ENCODE data around the gene CFB. TPM values are rescaled to one million over a fixed set of nuclear protein-coding genes. Genes with fewer than 3 reads are reported as not detected.
"Not testable (repeated sequence)": the region's sequence is repeated elsewhere in the genome, so short reads cannot be mapped to it uniquely, and the experiment has no call there.

Gene CFB
- total RNA-seq, 6 donors from 2014 or later: 15.0 to 199 (median 58.1) TPM

GRCh38 chr6:31930962-31931361, 14.9 kb upstream of the CFB start:
- Histone ChIP-seq H3K27me3 (no peaks in the 10 kb centered on the region), H3K27ac (peak overlapping the region in 1 of 4 donors; percentile 32), H3K36me3 (no peaks in the 10 kb centered on the region), H3K4me1 (peaks cover 0 to 19% (median 4%) of the 10 kb centered on the region in 4 donors), H3K9me3 (no peaks in the 10 kb centered on the region), H3K4me3 (no peak overlapping the region)
- TF ChIP-seq EP300 (IDR thresholded peaks at IDR 0.05) (no peak), POLR2AphosphoS5 (IDR thresholded peaks at IDR 0.05) (no peak), CTCF (IDR thresholded peaks at IDR 0.05) (no peak), POLR2A (IDR thresholded peaks at IDR 0.05) (no peak)
- WGBS, 2 donors: 96 to 97% methylated on average over 1 of the region's 1 CpG
- DNase-seq: no peak
- ATAC-seq (ENCODE audit: low FRiP score in 2 of 2): no peak

DNA sequence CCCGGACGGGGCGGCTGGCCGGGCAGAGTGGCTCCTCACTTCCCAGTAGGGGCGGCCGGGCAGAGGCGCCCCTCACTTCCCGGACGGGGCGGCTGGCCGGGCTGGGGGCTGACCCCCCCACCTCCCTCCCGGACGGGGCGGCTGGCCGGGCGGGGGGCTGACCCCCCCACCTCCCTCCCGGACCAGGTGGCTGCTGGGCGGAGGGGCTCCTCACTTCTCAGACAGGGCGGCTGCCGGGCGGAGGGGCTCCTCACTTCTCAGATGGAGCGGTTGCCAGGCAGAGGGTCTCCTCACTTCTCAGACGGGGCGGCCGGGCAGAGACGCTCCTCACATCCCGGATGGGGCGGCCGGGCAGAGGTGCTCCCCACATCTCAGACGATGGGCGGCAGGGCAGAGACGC, 13.8 kb upstream of the CFB start:
- H3K36me3 ChIP-seq; H3K27ac ChIP-seq; H3K9me3 ChIP-seq; H3K27me3 ChIP-seq; ATAC-seq (ENCODE audit: low FRiP score in 2 of 2); H3K4me3 ChIP-seq: not testable (repeated sequence)
- WGBS, 2 donors: 82 to 100% methylated on average over 4 to 8 of the region's 32 CpGs
- H3K4me1 ChIP-seq: peaks cover 0 to 19% (median 4%) of the 10 kb centered on the region in 4 donors
- DNase-seq: peak in 1 of 2 donors; percentile 67

DNA sequence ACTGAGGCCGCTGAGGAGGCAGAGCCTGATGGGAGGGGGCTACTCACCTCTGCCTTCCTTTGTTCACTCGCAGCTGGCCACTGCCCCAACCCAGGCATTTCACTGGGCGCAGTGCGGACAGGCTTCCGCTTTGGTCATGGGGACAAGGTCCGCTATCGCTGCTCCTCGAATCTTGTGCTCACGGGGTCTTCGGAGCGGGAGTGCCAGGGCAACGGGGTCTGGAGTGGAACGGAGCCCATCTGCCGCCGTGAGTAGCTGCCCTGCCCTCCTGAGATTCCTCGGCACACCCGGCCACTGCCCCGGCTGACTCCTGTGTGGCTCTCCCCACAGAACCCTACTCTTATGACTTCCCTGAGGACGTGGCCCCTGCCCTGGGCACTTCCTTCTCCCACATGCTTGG, 12.4 kb upstream of the CFB start:
- no peak for ATAC-seq (ENCODE audit: low FRiP score in 2 of 2)
- H3K9me3 ChIP-seq: no peaks in the 10 kb centered on the region
- no peaks in the 10 kb centered on the region for H3K27me3 ChIP-seq
- TF ChIP-seq POLR2A (IDR thresholded peaks at IDR 0.05): no peak
- TF ChIP-seq EP300 (IDR thresholded peaks at IDR 0.05): no peak
- TF ChIP-seq CTCF (IDR thresholded peaks at IDR 0.05): no peak
- no peak for TF ChIP-seq POLR2AphosphoS5 (IDR thresholded peaks at IDR 0.05)
- H3K36me3 ChIP-seq: peaks cover 0 to under 1% (median 0%) of the 10 kb centered on the region in 4 donors
- DNase-seq: peak in 1 of 2 donors; percentile 61
- WGBS, 2 donors: 91 to 94% methylated on average over 3 to 19 of the region's 19 CpGs
- peaks cover 0 to 18% (median 4%) of the 10 kb centered on the region in 4 donors for H3K4me1 ChIP-seq
- no peak overlapping the region for H3K27ac ChIP-seq
- no peak overlapping the region for H3K4me3 ChIP-seq

- WGBS, 2 donors: 71 to 72% methylated on average over 3 of the region's 3 CpGs
- H3K27me3 ChIP-seq: no peaks in the 10 kb centered on the region
- no peak overlapping the region for H3K27ac ChIP-seq
- no peak overlapping the region for H3K4me3 ChIP-seq
- no peaks in the 10 kb centered on the region for H3K9me3 ChIP-seq
- peaks cover 0 to 11% (median 0%) of the 10 kb centered on the region in 4 donors for H3K36me3 ChIP-seq
- H3K4me1 ChIP-seq: peaks cover 0 to 8% (median 0%) of the 10 kb centered on the region in 4 donors
- TF ChIP-seq POLR2AphosphoS5 (IDR thresholded peaks at IDR 0.05) (no peak), POLR2A (IDR thresholded peaks at IDR 0.05) (no peak), CTCF (IDR thresholded peaks at IDR 0.05) (no peak), EP300 (IDR thresholded peaks at IDR 0.05) (no peak)
- no peak for DNase-seq
- no peak for ATAC-seq (ENCODE audit: low FRiP score in 2 of 2)
Observed at GRCh38 chr6:31935021-31935420, 10.9 kb upstream of the CFB start.

DNA sequence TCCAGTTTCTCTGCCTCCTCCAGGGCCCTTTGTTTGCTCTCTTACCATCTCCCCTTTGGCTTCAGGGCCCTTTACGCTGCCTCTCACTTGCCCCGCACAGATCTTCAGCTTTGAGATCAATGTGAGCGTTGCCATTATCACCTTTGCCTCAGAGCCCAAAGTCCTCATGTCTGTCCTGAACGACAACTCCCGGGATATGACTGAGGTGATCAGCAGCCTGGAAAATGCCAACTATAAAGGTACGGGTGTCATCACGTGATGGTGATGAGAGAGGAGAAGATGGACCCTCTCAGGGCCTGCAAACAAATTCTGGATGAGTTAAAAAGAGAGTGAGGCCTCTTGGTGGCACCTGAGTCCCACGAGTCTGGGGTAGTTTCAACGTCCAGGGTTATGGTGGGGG, 10.1 kb upstream of the CFB start:
- peaks cover 0 to under 1% (median 0%) of the 10 kb centered on the region in 4 donors for H3K4me1 ChIP-seq

More for the DNA sequence above, 10.1 kb upstream of the CFB start:
- Histone ChIP-seq H3K27ac (no peak overlapping the region), H3K4me3 (no peak overlapping the region), H3K27me3 (no peaks in the 10 kb centered on the region), H3K9me3 (no peaks in the 10 kb centered on the region), H3K36me3 (peaks cover 0 to 16% (median 0%) of the 10 kb centered on the region in 4 donors)
- ATAC-seq (ENCODE audit: low FRiP score in 2 of 2) (no peak), DNase-seq (no peak)
- 86 to 89% methylated on average over 9 of the region's 9 CpGs for WGBS, 2 donors
- no peak for TF ChIP-seq POLR2A (IDR thresholded peaks at IDR 0.05)
- no peak for TF ChIP-seq CTCF (IDR thresholded peaks at IDR 0.05)
- no peak for TF ChIP-seq EP300 (IDR thresholded peaks at IDR 0.05)
- TF ChIP-seq POLR2AphosphoS5 (IDR thresholded peaks at IDR 0.05): no peak
